H1 (cell line): ENCODE results near the gene SCN3A. TPM values are rescaled to one million over a fixed set of nuclear protein-coding genes. Genes with fewer than 3 reads are reported as not detected.

Experiments used
- CTCF ChIA-PET: fragments of 300-600 bp; sonication (Branson Sonifier 250); formaldehyde crosslinking; loops from one replicate; lab custom pipeline; 2021; ENCODE audit not compliant: partially characterized antibody; lab: Charles Lee
- POLR2A ChIA-PET: fragments of 300-600 bp; sonication (Branson Sonifier 250); formaldehyde crosslinking; loops from one replicate; lab custom pipeline; 2021; ENCODE audit warnings: inconsistent platforms; ENCODE audit not compliant: partially characterized antibody; lab: Charles Lee
- DNase-seq, 2 experiments: peaks; one replicate each; pipeline versions ENCODE4 v3.0.0 to v3.0.0-alpha.2; 2010 to 2022; ENCODE audit warnings: low spot score in 2 of 2, low read depth in 1 of 2, mixed read lengths in 1 of 2
- FAIRE-seq: peaks from 2 replicates; lab custom pipeline; 2011; peaks lifted over from hg19 to GRCh38; lab: Jason Lieb, UNC
- H2AFZ ChIP-seq: 2 replicates; pipeline ENCODE4 v1.8.1; 2012; ENCODE audit warnings: low read length, inconsistent platforms
- H2AK5ac ChIP-seq: 2 replicates; pipeline ENCODE4 v1.6.1; 2013; ENCODE audit warnings: low read depth, low read length
- H2BK120ac ChIP-seq: replicated peaks from 2 replicates; pipeline ENCODE3; 2013; ENCODE audit warnings: low read depth, low read length, inconsistent platforms
- H2BK12ac ChIP-seq: 2 replicates; pipeline ENCODE4 v1.6.1; 2013; ENCODE audit warnings: low read depth, low read length
- H2BK15ac ChIP-seq: 2 replicates; pipeline ENCODE4 v1.6.1; 2013; ENCODE audit warnings: low read length
- H2BK20ac ChIP-seq: 2 replicates; pipeline ENCODE4 v1.6.1; 2013; ENCODE audit warnings: low read length
- H2BK5ac ChIP-seq: 2 replicates; pipeline ENCODE4 v1.6.1; 2013; ENCODE audit warnings: low read depth, low read length
- H3K14ac ChIP-seq: 2 replicates; pipeline ENCODE4 v1.6.1; 2013; ENCODE audit warnings: inconsistent platforms; ENCODE audit not compliant: insufficient read length
- H3K18ac ChIP-seq: 2 replicates; pipeline ENCODE4 v1.6.1; 2013; ENCODE audit warnings: low read length; ENCODE audit errors: extremely low read depth
- H3K23ac ChIP-seq: 2 replicates; pipeline ENCODE4 v1.6.1; 2013; ENCODE audit warnings: inconsistent platforms; ENCODE audit not compliant: insufficient read length
- H3K23me2 ChIP-seq: 2 replicates; pipeline ENCODE4 v1.6.1; 2013; ENCODE audit warnings: low read depth, low read length
- H3K27ac ChIP-seq: 2 replicates; pipeline ENCODE4 v1.6.1; 2011; ENCODE audit warnings: low read depth, low read length, inconsistent platforms
- H3K27me3 ChIP-seq, 4 experiments: replicated peaks in 1 of 4; 1 replicate in 1 of 4; 2 replicates in 3 of 4; pipeline versions ENCODE4 v1.6.1 to v1.8.1; 2011 to 2013; ENCODE audit warnings: low read length in 3 of 4, mild to moderate bottlenecking in 3 of 4, inconsistent platforms in 2 of 4, mixed read lengths in 2 of 4, moderate library complexity in 1 of 4; ENCODE audit not compliant: control insufficient read depth in 3 of 4, insufficient read depth in 3 of 4; ENCODE audit errors: extremely low read depth in 1 of 4
- H3K36me3 ChIP-seq, 4 experiments: 2 replicates each; pipeline versions ENCODE4 v1.6.1 to v1.8.1; 2011 to 2013; ENCODE audit warnings: mild to moderate bottlenecking in 4 of 4, low read length in 3 of 4, moderate library complexity in 2 of 4, control low read depth in 1 of 4, inconsistent platforms in 1 of 4; ENCODE audit not compliant: insufficient read depth in 4 of 4, control insufficient read depth in 2 of 4
- H3K4ac ChIP-seq: replicated peaks from 2 replicates; pipeline ENCODE3; 2013; ENCODE audit warnings: low read length, low read depth, mixed read lengths, inconsistent platforms; ENCODE audit not compliant: insufficient read length
- H3K4me1 ChIP-seq, 4 experiments: replicated peaks in 1 of 4; 1 replicate in 1 of 4; 2 replicates in 3 of 4; pipeline versions ENCODE4 v1.6.1 to v1.8.1; 2011 to 2013; ENCODE audit warnings: low read length in 3 of 4, inconsistent platforms in 2 of 4, mixed read lengths in 1 of 4; ENCODE audit not compliant: insufficient read depth in 4 of 4, control insufficient read depth in 3 of 4
- H3K4me2 ChIP-seq, 2 experiments: 2 replicates each; pipeline versions ENCODE4 v1.6.1 to v1.8.1; 2011 to 2013; ENCODE audit warnings: low read depth in 2 of 2, low read length in 2 of 2, control low read depth in 1 of 2, inconsistent platforms in 1 of 2, mild to moderate bottlenecking in 1 of 2; ENCODE audit not compliant: insufficient read depth in 1 of 2
- H3K4me3 ChIP-seq, 4 experiments: fragments of 200-600, 300-600 bp in 1 of 4; sonication (generic), shearing (Covaris generic), sonication (Bioruptor Twin) in 1 of 4; 2 replicates each; pipeline versions ENCODE4 v1.5.1 to v1.8.1; 2011 to 2016; ENCODE audit warnings: low read length in 4 of 4, low read depth in 3 of 4, control low read depth in 2 of 4, inconsistent platforms in 2 of 4, mild to moderate bottlenecking in 2 of 4, mixed read lengths in 1 of 4, moderate library complexity in 1 of 4; ENCODE audit not compliant: insufficient read depth in 2 of 4; ENCODE audit errors: extremely low read depth in 1 of 4
- H3K56ac ChIP-seq: replicated peaks from 2 replicates; pipeline ENCODE3; 2013; ENCODE audit warnings: low read depth, mild to moderate bottlenecking, mixed read lengths, low read length, inconsistent platforms; ENCODE audit not compliant: insufficient read length
- H3K79me1 ChIP-seq: 2 replicates; pipeline ENCODE4 v1.6.1; 2013; ENCODE audit warnings: low read depth, low read length, control low read depth
- H3K79me2 ChIP-seq, 2 experiments: 2 replicates each; pipeline versions ENCODE4 v1.6.1 to v1.8.1; 2012 to 2013; ENCODE audit warnings: low read length in 2 of 2, mild to moderate bottlenecking in 2 of 2, inconsistent platforms in 1 of 2; ENCODE audit not compliant: insufficient read depth in 2 of 2, control insufficient read depth in 1 of 2
- H3K9ac ChIP-seq, 4 experiments: replicated peaks in 1 of 4; 1 replicate in 1 of 4; 2 replicates in 3 of 4; pipeline versions ENCODE4 v1.6.1 to v1.8.1; 2011 to 2013; ENCODE audit warnings: low read depth in 3 of 4, low read length in 3 of 4, control low read depth in 2 of 4, mild to moderate bottlenecking in 2 of 4, moderate library complexity in 2 of 4, inconsistent platforms in 1 of 4; ENCODE audit errors: extremely low read depth in 1 of 4
- H3K9me3 ChIP-seq, 2 experiments: 2 replicates each; pipeline versions ENCODE4 v1.6.1 to v1.8.1; 2012 to 2013; ENCODE audit warnings: mild to moderate bottlenecking in 2 of 2, moderate library complexity in 2 of 2, control low read depth in 1 of 2, inconsistent platforms in 1 of 2, low read depth in 1 of 2, low read length in 1 of 2, mixed read lengths in 1 of 2; ENCODE audit not compliant: insufficient read depth in 2 of 2
- H4K20me1 ChIP-seq, 2 experiments: replicated peaks in 1 of 2; 2 replicates each; pipeline versions ENCODE3 to v1.8.1; 2011 to 2013; ENCODE audit warnings: inconsistent platforms in 2 of 2, low read length in 2 of 2, mild to moderate bottlenecking in 1 of 2; ENCODE audit not compliant: insufficient read depth in 2 of 2, control insufficient read depth in 1 of 2
- H4K5ac ChIP-seq: 2 replicates; pipeline ENCODE4 v1.6.1; 2013; ENCODE audit warnings: low read length, low read depth, mixed read lengths, inconsistent platforms; ENCODE audit not compliant: insufficient read length
- H4K8ac ChIP-seq: 2 replicates; pipeline ENCODE4 v1.8.0; 2013; ENCODE audit warnings: mild to moderate bottlenecking, moderate library complexity, low read length, inconsistent platforms; ENCODE audit not compliant: insufficient read depth; ENCODE audit errors: extremely low read depth
- H4K91ac ChIP-seq: replicated peaks from 2 replicates; pipeline ENCODE3; 2013; ENCODE audit warnings: low read length, mixed read lengths, inconsistent platforms; ENCODE audit not compliant: insufficient read length
- polyA plus RNA-seq, 7 experiments: library from polyadenylated mRNA; depleted of rRNA in 3 of 7; stranded (reverse) in 5 of 7; unstranded in 2 of 7; fragments of >200 nt in 5 of 7; fragments of 200-250 nt in 2 of 7; gene quantifications; 1 replicate in 5 of 7; 2 replicates in 1 of 7; 4 replicates in 1 of 7; pipeline versions ENCODE4 v1.2.1 to v1.2.3, GENCODE V29; 2011 to 2013; ENCODE audit warnings: missing spikeins in 2 of 7, mixed read lengths in 2 of 7
- total RNA-seq: library from RNA; stranded (reverse); fragmentation: NEBNext Ultra II Directional; extraction: Animal tissue kit (Norgen Biotek cat#: 25700); gene quantifications from 2 replicates; pipeline ENCODE4 v1.2.1, GENCODE V29; 2021
- TF ChIP-seq, protein P1 (sequence below): IDR thresholded peaks from 2 replicates; pipeline ENCODE4 v1.6.1; 2012; ENCODE audit warnings: inconsistent platforms

SCN3A gene
- total and polyA plus RNA-seq, 2 of the 8 experiments (the other 6 are each of a cell fraction or from before 2014, with no cell fraction given): 0.02 TPM; not detected in 1

DNA sequence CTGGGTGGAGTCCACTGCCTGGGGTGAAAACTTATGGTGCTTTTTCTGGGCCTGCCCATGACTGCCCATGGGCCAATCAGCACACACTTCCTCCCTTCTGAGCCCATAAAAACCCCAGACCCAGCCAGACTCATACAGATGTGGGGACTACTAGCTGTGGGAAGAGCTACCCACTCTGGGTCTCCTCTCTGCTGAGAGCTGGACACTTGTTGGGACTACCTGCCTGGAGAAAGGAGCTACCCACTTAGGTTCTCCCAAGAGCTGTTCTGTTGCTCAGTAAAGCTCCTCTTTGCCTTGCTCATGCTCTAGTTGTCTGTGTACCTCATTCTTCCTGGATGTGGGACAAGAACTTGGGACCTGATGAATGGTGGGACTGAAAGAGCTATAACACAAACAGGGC, 129.0 kb downstream of the SCN3A start:
- Histone ChIP-seq H2BK120ac (no peak overlapping the region), H3K23ac (no peak overlapping the region), H3K4me1 (peaks cover 0 to 8% (median 2%) of the 10 kb centered on the region in 4 experiments; a peak in 4 of 7 replicates), H3K56ac (no peak overlapping the region), H3K9me3 (peaks cover 0 to 2% of the 10 kb centered on the region in 2 experiments; a peak in 2 of 4 replicates), H3K23me2 (no peaks in the 10 kb centered on the region), H3K14ac (no peak overlapping the region), H4K20me1 (no peaks in the 10 kb centered on the region), H3K18ac (no peak overlapping the region), H2BK20ac (no peak overlapping the region), H3K4me3 (no peak overlapping the region), H2AK5ac (no peak overlapping the region), H3K9ac (no peak overlapping the region), H3K79me2 (no peaks in the 10 kb centered on the region), H3K4ac (no peak overlapping the region), H4K91ac (no peak overlapping the region), H4K5ac (no peak overlapping the region), H2BK5ac (no peak overlapping the region), H4K8ac (no peak overlapping the region), H2BK15ac (no peak overlapping the region), H2BK12ac (no peak overlapping the region), H3K4me2 (no peak overlapping the region), H2AFZ (0 out of 2 replicates have a peak overlapping the region, but pooled peaks have one; percentile 44)
- FAIRE-seq (no peak), DNase-seq (no peak)
- CTCF ChIA-PET: interaction anchor here (0.6 to 2.7 kb wide), 6 partner anchors 9 to 107 kb away, joined by 3 to 13 read pairs (median 4); no protein-coding TSS in a partner anchor
- POLR2A ChIA-PET: no interaction called here
- TF ChIP-seq, protein P1, sequence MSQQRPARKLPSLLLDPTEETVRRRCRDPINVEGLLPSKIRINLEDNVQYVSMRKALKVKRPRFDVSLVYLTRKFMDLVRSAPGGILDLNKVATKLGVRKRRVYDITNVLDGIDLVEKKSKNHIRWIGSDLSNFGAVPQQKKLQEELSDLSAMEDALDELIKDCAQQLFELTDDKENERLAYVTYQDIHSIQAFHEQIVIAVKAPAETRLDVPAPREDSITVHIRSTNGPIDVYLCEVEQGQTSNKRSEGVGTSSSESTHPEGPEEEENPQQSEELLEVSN: no peak
- TF ChIP-seq, all 59 proteins: peak for 0
- Histone ChIP-seq H3K36me3 (no peaks in the 10 kb centered on the region), H3K79me1 (no peaks in the 10 kb centered on the region), H3K27me3 (no peaks in the 10 kb centered on the region), H3K27ac (no peak overlapping the region)
